Gastroesophageal sphincter (tissue), 3 donors: ENCODE data around the gene CTNND2.

Experiments
- EP300 ChIP-seq: sonication (generic); formaldehyde crosslinking; IDR thresholded peaks from one replicate; pipeline ENCODE4 v1.6.1; 2017; ENCODE audit warnings: antibody characterized with exemption, mild to moderate bottlenecking
- POLR2A ChIP-seq, 2 donors: fragments of 450-650 bp; IDR thresholded peaks; one replicate each; pipeline ENCODE4 v1.6.1; 2017; ENCODE audit warnings: antibody characterized with exemption in 2 of 2, mild to moderate bottlenecking in 2 of 2, moderate library complexity in 1 of 2
- TF ChIP-seq, protein P1 (sequence below), 4 experiments: fragments of 200-600 bp in 2 of 4; fragments of 450-650 bp in 2 of 4; sonication (generic) in 1 of 4; IDR thresholded peaks; one replicate each; pipeline ENCODE4 v1.5.1; 2017 to 2019; ENCODE audit warnings: antibody characterized with exemption in 4 of 4, mild to moderate bottlenecking in 2 of 4, moderate library complexity in 2 of 4

- TF ChIP-seq, protein P1, sequence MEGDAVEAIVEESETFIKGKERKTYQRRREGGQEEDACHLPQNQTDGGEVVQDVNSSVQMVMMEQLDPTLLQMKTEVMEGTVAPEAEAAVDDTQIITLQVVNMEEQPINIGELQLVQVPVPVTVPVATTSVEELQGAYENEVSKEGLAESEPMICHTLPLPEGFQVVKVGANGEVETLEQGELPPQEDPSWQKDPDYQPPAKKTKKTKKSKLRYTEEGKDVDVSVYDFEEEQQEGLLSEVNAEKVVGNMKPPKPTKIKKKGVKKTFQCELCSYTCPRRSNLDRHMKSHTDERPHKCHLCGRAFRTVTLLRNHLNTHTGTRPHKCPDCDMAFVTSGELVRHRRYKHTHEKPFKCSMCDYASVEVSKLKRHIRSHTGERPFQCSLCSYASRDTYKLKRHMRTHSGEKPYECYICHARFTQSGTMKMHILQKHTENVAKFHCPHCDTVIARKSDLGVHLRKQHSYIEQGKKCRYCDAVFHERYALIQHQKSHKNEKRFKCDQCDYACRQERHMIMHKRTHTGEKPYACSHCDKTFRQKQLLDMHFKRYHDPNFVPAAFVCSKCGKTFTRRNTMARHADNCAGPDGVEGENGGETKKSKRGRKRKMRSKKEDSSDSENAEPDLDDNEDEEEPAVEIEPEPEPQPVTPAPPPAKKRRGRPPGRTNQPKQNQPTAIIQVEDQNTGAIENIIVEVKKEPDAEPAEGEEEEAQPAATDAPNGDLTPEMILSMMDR (IDR thresholded peaks at IDR 0.05): no peak
- no peak for TF ChIP-seq EP300
- no peak for TF ChIP-seq POLR2A (IDR thresholded peaks at IDR 0.05)
Observed at GRCh38 chr5:11596185-11596584, 308.1 kb downstream of the CTNND2 start.
